Stromal cell of bone marrow (primary cell): ENCODE data around the gene ZCCHC7.
"Not testable (repeated sequence)": the region's sequence is repeated elsewhere in the genome, so short reads cannot be mapped to it uniquely, and the experiment has no call there.

Experiments
- DNase-seq: peaks from one replicate; pipeline ENCODE4 v3.0.0-alpha.2; 2012; ENCODE audit warnings: low read depth

The ZCCHC7 gene

GRCh38 chr9:37174247-37174646 is 53.9 kb downstream of the ZCCHC7 start:
- peak; percentile 15 for DNase-seq

- no peak for DNase-seq
These were observed 58.4 kb downstream of the ZCCHC7 start for GRCh38 chr9:37178742-37179141.

DNA sequence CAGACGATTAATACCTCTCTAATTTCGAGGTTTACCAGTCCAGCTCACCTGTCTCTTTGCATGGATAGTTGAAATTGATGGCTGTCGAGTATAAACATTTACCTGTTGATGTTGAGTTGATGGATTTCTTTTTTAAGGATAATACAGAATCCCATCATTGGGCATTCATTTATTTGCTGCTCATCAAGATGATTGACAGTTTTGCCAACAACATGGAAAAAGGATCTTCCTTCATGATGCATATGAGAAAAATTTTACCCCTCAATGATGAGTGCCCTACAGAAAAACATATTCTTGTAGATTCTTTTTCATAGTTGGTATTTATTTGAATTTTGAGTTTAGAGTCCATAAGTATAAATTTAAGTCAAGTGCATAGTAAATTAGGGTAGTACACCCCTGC is 59.2 kb downstream of the ZCCHC7 start:
- no peak for DNase-seq

DNA sequence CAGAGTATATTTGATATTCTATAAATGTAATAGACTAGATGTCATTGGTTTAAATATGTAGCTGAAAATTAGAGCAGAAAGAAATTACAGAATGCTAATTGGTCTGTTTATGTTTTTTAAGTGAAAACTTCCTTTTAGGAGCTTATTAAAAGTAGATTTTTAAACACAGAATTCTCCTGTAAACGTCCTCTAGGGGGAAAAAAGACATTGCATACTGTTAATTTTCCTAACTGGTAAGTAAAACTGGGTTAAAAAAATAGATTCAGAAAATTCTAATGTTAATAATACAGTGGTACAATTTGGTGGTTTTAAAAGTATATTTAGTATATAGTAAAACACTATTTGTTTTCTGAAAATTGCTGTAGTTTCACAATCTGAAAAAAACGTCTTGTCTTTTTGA is 59.8 kb downstream of the ZCCHC7 start:
- no peak for DNase-seq

DNA sequence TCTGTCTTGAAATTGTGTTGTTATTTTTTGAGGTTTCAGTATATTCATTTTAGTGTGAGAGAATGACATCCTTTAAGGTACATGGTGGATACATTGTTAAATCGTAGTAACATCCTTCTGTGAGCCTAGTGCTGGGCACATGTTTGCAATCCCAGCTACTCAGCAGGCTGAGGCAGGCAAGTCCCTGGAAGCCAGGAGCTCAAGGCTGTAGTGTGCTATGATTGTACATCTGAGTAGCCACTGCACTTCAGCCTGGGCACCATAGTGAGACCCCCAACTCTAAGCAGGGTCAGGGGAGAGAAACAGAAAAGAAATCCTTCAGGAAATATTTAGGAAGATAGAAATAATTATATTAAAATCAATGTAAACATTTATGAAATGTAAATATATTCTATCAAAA is 62.3 kb downstream of the ZCCHC7 start:
- no peak for DNase-seq

DNA sequence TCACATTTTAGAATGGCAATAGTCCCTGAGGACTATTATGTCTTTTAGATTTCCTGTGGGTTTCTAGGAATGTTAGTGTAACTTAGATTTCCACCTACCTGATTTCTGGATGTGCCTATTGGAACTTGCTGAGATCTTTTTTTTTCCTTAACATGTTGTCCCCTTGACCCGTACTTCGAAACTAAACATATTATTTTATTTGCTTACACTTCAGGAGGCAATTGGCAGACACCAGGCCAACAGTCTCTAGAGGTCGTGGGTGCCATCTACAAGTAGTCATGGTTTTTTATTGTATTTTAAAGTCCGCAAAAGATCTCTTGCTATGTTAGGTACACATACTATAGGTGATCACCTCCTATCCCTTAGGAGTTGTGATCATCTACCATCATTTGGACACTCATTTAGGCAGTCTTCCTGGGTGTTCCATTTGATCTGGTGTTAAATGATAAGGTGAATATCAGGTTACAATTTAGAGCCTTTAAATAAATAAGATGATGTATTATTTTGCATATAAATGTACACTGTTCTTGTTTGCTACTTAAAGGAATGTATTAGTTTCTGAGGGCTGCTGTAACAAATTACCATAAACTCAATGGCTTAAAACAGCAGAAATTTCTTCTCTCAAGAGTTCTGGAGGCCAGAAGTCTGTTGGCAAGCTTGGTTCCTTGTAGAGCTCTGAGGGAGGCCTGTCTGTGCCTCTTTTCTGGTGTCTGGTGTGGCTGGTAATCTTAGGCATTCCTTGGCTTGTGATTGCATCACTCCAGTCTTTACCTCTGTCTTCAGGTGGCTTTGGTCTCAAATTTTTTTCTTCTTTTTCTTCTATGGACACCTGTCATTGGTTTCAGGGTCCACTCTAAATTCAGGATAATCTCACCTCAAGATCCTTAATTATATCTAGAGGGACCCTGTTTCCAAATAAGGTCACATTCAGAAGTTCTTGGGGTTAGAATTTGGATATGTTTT is 64.8 kb downstream of the ZCCHC7 start:
- no peak for DNase-seq

- DNase-seq = no peak
These were observed 66.9 kb downstream of the ZCCHC7 start for GRCh38 chr9:37187292-37187691.

GRCh38 chr9:37187713-37188439 is 67.5 kb downstream of the ZCCHC7 start:
- DNase-seq = no peak

GRCh38 chr9:37190739-37191138 is 70.4 kb downstream of the ZCCHC7 start:
- DNase-seq = not testable (repeated sequence)

DNA sequence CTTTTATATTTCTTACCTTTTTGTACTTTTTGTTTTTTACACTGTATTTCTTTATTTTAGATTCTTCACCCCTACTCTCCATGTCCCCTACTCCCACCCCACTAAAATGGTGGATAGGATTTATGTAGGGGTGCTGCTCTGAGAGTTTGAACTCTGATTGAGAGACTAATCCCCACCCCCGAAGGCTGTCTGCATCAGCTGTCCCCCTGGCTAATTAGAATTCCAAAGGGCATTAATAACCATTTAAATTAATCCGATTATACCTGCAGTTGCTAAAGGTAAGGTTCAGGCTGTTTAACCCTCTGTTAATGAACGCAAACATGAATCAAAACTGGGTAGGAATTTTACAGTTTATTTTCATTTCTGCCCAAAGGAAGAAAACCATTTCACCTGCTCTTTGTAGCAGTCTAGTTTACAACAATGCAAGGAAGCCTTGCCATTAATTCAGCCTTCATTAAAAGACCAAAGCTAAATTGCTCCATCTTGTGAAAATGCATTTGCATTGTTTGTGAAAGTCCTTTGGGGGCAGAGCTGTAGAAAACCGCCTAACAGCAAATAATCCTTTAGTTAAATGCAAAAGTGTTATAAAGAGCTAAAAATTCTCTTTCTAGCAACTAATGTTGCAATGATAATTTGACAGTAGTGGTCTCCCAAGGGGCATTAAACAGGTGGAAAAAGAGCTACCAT is 71.2 kb downstream of the ZCCHC7 start:
- DNase-seq = no peak

DNA sequence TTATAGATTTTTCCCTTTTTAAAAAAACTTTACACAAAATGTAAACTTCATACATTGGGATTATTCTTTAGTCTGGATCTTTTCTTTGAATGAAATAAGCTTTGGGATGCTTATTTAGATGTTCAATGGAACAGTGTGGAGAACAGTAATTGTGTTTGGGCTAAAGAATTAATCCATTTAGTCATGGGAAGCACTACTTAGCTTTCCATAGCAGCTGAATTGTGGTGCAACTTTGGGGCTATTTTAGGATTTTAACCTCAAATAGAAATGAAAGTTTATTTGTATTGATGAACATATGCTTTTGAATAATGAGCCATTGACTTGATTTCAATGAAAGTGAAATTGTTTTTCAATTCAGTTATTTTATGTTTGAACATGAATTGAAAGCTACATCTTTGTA is 72.4 kb downstream of the ZCCHC7 start:
- no peak for DNase-seq

DNA sequence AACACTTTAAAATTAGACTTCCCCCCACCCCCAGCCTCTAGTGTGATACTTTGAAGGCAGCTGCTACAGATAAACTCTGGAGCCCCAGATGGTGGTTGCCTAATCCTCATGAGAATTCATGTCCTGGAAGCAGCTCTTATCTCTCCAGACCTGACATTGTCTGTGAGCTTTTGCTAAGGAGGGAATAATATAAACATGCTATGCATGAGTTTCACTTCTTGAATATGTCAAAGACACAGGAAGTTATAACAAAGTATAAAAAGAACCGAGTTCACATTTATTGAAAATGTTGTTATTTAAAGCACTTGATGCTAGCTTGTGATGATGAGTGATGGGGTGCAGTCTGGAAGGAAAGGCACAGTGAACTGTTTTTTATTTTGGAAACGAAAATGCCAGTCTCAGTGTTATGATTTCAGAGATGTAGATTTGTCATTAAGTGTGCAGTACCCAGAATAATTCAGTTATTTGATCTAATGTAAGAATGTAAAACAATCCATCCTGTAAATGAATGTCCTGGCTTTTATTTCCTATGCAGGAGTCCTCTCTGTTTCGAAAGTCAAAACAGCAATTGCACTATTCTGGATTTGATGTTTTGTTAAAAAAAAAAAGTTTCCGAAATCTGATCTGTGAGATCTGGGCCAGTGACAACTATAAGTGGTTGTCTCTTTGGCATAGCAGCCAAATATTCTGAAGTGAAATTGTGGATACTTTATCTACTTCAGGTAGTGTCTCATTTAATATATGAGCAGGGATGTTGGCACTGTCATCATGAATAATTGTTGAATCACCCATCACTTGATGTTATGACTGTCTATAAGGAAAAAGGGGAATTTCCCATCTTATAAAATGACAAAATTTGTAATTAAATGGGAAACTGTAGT is 77.0 kb downstream of the ZCCHC7 start:
- no peak for DNase-seq

DNA sequence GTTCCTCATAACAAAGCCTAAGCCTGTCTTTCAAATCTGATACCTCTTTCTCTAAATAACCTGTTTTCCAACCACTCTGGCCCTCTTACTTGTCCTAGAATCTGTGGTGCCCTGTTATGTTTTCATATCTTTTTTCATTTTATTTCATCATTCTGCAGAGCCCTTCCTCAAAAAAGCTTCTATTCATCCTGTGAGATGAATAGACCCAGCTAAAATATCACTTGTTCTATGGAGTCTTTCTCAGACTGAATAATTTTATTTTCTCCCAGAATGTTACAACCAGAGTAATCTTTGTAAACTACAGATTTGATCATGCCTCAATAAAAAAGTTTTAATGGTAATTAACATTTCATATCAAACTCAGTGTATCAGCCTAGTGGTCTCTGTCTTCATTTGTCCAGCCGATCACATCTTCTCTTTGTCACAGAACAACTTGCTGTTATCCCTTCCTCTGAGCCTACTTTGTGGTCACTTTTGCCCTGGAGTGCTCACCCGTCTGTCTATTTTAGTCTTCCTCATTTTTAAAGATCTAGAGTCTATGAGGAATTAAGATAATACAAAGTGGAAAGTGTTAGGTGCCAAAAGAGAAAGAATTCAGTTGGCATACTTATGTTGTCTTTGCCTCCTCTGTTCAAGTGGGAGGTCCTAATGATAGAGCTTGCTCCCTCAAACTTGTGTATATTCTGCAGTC is 77.8 kb downstream of the ZCCHC7 start:
- DNase-seq = no peak

DNA sequence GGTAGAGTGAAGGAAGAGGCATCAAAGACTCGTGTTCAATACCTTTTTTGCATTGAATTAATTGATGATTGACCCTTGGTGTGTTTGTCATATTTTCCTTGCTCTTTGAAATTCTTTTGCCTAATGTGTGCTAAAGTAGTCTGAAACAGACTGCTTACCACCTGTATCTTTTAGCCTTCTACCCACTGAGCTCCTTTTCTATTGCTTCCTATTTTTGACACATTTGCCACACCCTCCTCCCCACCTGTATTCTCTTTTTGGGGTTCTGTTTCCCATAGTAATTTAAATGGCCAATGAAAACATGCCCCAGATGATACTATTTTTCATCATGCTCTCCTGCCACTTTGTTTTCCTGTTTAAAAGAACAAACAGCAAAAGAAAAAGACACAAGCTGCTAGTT is 78.5 kb downstream of the ZCCHC7 start:
- DNase-seq = no peak

- no peak for DNase-seq
These were observed 80.1 kb downstream of the ZCCHC7 start for GRCh38 chr9:37200433-37201005.

DNA sequence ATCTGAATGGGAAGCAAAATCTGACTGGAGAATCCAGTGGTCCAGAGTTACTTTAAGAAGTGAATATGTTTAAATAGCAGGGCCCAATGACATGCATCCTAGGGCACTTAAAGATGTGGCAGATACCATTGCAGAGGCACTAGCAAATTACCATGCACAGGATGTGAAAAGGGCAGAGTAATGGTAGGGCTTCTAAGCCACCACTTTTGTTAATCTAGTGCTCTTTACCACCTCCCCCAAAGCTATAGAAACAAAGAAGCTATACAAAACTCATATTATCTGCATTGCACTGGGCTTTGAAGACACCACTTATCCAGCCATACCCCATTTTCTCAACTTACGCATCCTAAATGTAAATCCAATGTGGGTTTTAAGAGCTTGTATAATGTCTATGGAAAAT is 81.2 kb downstream of the ZCCHC7 start:
- DNase-seq = no peak

DNA sequence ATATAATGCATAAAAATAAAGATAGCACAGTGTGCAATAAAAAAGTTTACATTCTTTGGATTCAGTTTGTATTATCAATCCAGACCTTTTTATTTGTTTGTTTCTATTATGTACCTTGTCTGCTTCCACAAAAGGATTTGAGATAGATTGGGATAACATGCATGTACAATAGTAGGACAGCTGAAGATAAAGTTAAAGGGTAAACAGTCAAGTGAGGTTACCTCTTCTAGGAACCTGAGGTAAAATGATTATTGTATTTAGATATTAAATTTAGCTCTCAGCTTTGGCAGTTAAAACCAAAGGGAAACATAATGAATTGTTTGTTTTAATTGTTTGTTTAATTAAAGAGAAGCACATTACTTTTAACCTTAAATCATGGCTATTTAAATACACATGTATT is 81.7 kb downstream of the ZCCHC7 start:
- no peak for DNase-seq

DNA sequence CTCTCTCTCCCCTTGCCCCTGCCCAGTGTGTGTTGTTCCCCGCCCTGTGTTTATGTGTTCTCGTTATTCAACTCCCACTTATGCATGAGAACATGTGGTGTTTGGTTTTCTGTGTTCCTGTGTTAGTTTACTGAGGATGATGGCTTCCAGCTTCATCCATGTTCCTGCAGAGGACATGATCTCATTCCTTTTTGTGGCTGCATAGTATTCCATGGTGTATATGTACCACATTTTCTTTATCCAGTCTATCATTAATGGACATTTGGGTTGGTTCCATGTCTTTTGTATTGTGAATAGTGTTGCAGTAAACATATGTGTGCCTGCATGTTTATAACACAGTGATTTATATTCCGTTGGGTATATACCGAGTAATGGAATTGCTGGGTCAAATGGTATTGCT is 83.1 kb downstream of the ZCCHC7 start:
- not testable (repeated sequence) for DNase-seq

- no peak for DNase-seq
These were observed 85.8 kb downstream of the ZCCHC7 start for GRCh38 chr9:37206121-37206620.
